ENCODE measurements around the gene TBC1D32.

DNA sequence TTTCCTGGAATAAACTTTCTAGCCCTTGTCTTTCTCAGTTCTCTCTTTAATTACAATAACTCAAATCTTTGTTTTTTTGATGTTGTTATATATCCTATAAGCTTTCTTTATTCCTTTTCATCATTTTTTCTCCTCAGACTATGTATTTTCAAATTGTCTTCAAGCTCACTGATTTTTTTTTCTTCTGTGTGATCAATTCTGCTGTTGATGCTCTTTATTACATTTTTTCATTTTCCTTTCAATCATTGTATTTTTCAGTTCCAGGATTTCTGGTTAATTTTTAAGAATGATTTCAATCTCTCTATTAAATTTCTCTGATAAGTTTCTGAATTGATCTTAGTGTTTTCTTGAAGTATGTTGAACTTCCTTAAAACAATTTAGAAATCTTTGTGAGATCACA, 209.7 kb downstream of the TBC1D32 start:
- TF ChIP-seq, protein P1, sequence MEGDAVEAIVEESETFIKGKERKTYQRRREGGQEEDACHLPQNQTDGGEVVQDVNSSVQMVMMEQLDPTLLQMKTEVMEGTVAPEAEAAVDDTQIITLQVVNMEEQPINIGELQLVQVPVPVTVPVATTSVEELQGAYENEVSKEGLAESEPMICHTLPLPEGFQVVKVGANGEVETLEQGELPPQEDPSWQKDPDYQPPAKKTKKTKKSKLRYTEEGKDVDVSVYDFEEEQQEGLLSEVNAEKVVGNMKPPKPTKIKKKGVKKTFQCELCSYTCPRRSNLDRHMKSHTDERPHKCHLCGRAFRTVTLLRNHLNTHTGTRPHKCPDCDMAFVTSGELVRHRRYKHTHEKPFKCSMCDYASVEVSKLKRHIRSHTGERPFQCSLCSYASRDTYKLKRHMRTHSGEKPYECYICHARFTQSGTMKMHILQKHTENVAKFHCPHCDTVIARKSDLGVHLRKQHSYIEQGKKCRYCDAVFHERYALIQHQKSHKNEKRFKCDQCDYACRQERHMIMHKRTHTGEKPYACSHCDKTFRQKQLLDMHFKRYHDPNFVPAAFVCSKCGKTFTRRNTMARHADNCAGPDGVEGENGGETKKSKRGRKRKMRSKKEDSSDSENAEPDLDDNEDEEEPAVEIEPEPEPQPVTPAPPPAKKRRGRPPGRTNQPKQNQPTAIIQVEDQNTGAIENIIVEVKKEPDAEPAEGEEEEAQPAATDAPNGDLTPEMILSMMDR (conservative IDR thresholded peaks at IDR 0.05) = no peak
- TF ChIP-seq EZH2 (IDR thresholded peaks at IDR 0.05; ENCODE audit: low read depth) = no peak
